ENCODE measurements around the gene CCR9. TPM values are rescaled to one million over a fixed set of nuclear protein-coding genes. Genes with fewer than 3 reads are reported as not detected.

The CCR9 gene
- total RNA-seq, 1 experiment from 2014 or later: not detected

DNA sequence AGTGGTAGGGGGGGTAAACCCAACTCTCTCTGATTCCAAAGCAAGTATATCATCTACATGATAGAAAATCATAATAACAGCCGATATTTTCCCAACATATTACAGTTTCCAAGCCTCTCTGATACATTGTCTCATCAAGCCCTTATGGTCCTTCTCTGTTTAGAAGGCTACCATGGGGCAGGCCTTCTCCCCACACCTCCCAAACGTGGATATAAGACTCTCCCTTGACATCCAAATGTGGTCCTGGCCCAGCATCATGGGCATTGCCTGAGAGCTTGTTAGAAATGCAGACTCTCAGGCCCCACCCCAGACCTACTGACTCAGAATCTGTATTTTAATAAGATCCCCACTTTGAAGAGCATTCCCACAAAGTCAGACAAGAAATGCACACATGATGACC, 17.7 kb upstream of the CCR9 start:
- H2AFZ ChIP-seq (ENCODE audit: low read depth, low read length, poor library complexity, severe bottlenecking): no peak overlapping the region
- TF ChIP-seq TCF7L2 (IDR thresholded peaks at IDR 0.05; ENCODE audit: borderline replicate concordance, extremely low read depth, insufficient read depth, insufficient read length) (no peak), EZH2 (IDR thresholded peaks at IDR 0.05) (no peak), CEBPB (IDR thresholded peaks at IDR 0.05; ENCODE audit: low read depth) (no peak), RAD21 (IDR thresholded peaks at IDR 0.05; ENCODE audit: low read depth) (no peak)
- TF ChIP-seq, protein P1, sequence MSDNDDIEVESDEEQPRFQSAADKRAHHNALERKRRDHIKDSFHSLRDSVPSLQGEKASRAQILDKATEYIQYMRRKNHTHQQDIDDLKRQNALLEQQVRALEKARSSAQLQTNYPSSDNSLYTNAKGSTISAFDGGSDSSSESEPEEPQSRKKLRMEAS (IDR thresholded peaks at IDR 0.05): no peak
- TF ChIP-seq, protein P2, sequence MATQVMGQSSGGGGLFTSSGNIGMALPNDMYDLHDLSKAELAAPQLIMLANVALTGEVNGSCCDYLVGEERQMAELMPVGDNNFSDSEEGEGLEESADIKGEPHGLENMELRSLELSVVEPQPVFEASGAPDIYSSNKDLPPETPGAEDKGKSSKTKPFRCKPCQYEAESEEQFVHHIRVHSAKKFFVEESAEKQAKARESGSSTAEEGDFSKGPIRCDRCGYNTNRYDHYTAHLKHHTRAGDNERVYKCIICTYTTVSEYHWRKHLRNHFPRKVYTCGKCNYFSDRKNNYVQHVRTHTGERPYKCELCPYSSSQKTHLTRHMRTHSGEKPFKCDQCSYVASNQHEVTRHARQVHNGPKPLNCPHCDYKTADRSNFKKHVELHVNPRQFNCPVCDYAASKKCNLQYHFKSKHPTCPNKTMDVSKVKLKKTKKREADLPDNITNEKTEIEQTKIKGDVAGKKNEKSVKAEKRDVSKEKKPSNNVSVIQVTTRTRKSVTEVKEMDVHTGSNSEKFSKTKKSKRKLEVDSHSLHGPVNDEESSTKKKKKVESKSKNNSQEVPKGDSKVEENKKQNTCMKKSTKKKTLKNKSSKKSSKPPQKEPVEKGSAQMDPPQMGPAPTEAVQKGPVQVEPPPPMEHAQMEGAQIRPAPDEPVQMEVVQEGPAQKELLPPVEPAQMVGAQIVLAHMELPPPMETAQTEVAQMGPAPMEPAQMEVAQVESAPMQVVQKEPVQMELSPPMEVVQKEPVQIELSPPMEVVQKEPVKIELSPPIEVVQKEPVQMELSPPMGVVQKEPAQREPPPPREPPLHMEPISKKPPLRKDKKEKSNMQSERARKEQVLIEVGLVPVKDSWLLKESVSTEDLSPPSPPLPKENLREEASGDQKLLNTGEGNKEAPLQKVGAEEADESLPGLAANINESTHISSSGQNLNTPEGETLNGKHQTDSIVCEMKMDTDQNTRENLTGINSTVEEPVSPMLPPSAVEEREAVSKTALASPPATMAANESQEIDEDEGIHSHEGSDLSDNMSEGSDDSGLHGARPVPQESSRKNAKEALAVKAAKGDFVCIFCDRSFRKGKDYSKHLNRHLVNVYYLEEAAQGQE (IDR thresholded peaks at IDR 0.05; ENCODE audit: low read depth): no peak
- no peaks in the 10 kb centered on the region for H3K79me2 ChIP-seq (ENCODE audit: insufficient read depth, low read length)
- DNase-seq (ENCODE audit: low read depth, low spot score) (no peak), ATAC-seq (no peak)
- BruUV-seq (replicated peaks): no TSS peak
- H3K9ac ChIP-seq (ENCODE audit: low read length): no peak overlapping the region
- H3K4me2 ChIP-seq (ENCODE audit: low read length): no peak overlapping the region
- H3K9me2 ChIP-seq (ENCODE audit: insufficient read depth): no peaks in the 10 kb centered on the region
- H4K20me1 ChIP-seq (ENCODE audit: insufficient read depth): no peaks in the 10 kb centered on the region
- H3K4me3 ChIP-seq (replicated peaks in 1 of 2; ENCODE audit: low read depth in 1 of 2, low read length in 2 of 2): no peak overlapping the region
- RAD21 ChIA-PET (ENCODE audit: low non-redundant PET in 1 of 2, low total read pairs in 2 of 2, uncharacterized antibody in 2 of 2, unreplicated experiment in 2 of 2): no interaction called here
- H3K9me3 ChIP-seq (ENCODE audit: control insufficient read depth in 1 of 2, insufficient read depth in 1 of 2, low read depth in 1 of 2, low read length in 2 of 2): peaks cover 0 to 4% of the 10 kb centered on the region in 2 experiments; a peak in 1 of 4 replicates
- intact Hi-C loops (cut with micrococcal nuclease): no loop called here
- H3K36me3 ChIP-seq (ENCODE audit: control insufficient read depth in 1 of 2, insufficient read depth in 2 of 2, low read length in 2 of 2): no peaks in the 10 kb centered on the region
- CTCF ChIA-PET: no interaction called here
- no peaks in the 10 kb centered on the region for H3K4me1 ChIP-seq (ENCODE audit: control insufficient read depth in 1 of 2, insufficient read depth in 2 of 2, low read length in 2 of 2)
- no peaks in the 10 kb centered on the region for H3K27me3 ChIP-seq (ENCODE audit: insufficient read depth, low read length)
- no peak overlapping the region for H3K27ac ChIP-seq (ENCODE audit: low read depth, low read length)
- POLR2A ChIA-PET: no interaction called here

DNA sequence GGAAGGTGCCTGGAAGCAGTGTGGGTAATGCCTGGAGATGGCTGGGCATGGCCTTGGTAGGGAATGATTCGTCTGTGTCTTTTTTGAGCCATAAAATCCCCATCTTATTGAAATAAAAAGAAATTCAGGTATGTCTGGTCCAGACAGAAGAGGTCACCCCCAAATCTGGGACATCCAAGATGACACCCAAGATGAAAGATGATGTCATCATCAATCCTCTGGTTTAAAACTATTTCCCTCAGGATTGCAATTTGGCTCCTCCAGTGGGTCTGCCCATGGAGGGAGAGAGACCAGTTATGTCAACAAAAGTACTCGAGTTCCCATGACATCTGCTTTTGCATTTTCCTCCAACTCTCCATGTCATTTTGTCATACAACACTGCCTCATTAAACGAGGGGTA, 16.7 kb upstream of the CCR9 start:
- H3K4me2 ChIP-seq (ENCODE audit: low read length): no peak overlapping the region
- no peaks in the 10 kb centered on the region for H3K9me3 ChIP-seq (ENCODE audit: control insufficient read depth in 1 of 2, insufficient read depth in 1 of 2, low read depth in 1 of 2, low read length in 2 of 2)
- H3K9ac ChIP-seq (ENCODE audit: low read length): no peak overlapping the region
- H3K79me2 ChIP-seq (ENCODE audit: insufficient read depth, low read length): no peaks in the 10 kb centered on the region
- H2AFZ ChIP-seq (ENCODE audit: low read depth, low read length, poor library complexity, severe bottlenecking): no peak overlapping the region
- ChIA-PET RAD21 (ENCODE audit: low non-redundant PET in 1 of 2, low total read pairs in 2 of 2, uncharacterized antibody in 2 of 2, unreplicated experiment in 2 of 2) (no interaction called here), CTCF (no interaction called here), POLR2A (no interaction called here)
- no TSS peak for BruUV-seq (replicated peaks)
- ATAC-seq (no peak), DNase-seq (ENCODE audit: low read depth, low spot score) (no peak)
- H3K4me3 ChIP-seq (replicated peaks in 1 of 2; ENCODE audit: low read depth in 1 of 2, low read length in 2 of 2): no peak overlapping the region
- H4K20me1 ChIP-seq (ENCODE audit: insufficient read depth): no peaks in the 10 kb centered on the region
- intact Hi-C loops (cut with micrococcal nuclease): no loop called here
- H3K27ac ChIP-seq (ENCODE audit: low read depth, low read length): no peak overlapping the region
- H3K9me2 ChIP-seq (ENCODE audit: insufficient read depth): no peaks in the 10 kb centered on the region
- H3K36me3 ChIP-seq (ENCODE audit: control insufficient read depth in 1 of 2, insufficient read depth in 2 of 2, low read length in 2 of 2): no peaks in the 10 kb centered on the region
- TF ChIP-seq, protein P1 (IDR thresholded peaks at IDR 0.05): no peak
- TF ChIP-seq, protein P3, sequence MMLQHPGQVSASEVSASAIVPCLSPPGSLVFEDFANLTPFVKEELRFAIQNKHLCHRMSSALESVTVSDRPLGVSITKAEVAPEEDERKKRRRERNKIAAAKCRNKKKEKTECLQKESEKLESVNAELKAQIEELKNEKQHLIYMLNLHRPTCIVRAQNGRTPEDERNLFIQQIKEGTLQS (IDR thresholded peaks at IDR 0.05): no peak
- TF ChIP-seq JUND (IDR thresholded peaks at IDR 0.05): no peak
- no peaks in the 10 kb centered on the region for H3K27me3 ChIP-seq (ENCODE audit: insufficient read depth, low read length)
- H3K4me1 ChIP-seq (ENCODE audit: control insufficient read depth in 1 of 2, insufficient read depth in 2 of 2, low read length in 2 of 2): no peaks in the 10 kb centered on the region

All from HCT116 (cell line).